Measurements from ENCODE around the gene C5orf58.

The C5orf58 gene

DNA sequence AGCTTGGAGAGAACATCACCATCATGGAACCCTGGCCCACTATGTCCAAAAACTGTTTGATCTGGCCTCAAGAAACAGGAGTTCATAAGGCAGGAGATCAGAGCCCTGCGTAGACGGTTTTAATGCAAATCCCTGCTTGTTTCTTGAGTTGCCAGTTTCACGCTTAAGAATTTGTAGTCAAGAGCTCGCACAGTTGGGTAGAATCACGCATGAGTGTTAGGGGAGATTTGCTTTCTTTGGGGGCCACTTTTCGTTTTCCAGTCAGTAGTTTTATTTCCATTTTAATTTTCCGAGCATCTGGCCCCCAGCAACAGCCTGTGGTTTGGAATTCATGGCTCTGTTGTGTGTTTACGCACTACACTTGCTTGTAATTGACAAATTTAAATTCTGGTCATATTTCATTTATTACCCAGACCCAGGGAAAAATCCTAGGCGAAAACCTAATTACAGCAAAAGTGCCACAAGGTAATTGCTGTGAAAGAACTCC lies 6.6 kb upstream of the C5orf58 start:
- TF ChIP-seq PPARA (CRISPR knock-in tag; IDR thresholded peaks at IDR 0.05; ENCODE audit: borderline replicate concordance) (no peak), GLIS3 (CRISPR knock-in tag; IDR thresholded peaks at IDR 0.05) (no peak), ISL1 (CRISPR knock-in tag; IDR thresholded peaks at IDR 0.05) (no peak), TOX (CRISPR knock-in tag; IDR thresholded peaks at IDR 0.05; ENCODE audit: borderline replicate concordance) (no peak), SNAI2 (CRISPR knock-in tag; IDR thresholded peaks at IDR 0.05) (no peak), POU6F1 (CRISPR knock-in tag; IDR thresholded peaks at IDR 0.05; ENCODE audit: borderline replicate concordance, low read depth) (no peak), ZNF565 (CRISPR knock-in tag; conservative IDR thresholded peaks at IDR 0.05; ENCODE audit: low read depth) (no peak), TCF4 (CRISPR knock-in tag; IDR thresholded peaks at IDR 0.05; ENCODE audit: borderline replicate concordance) (no peak), ZFP3 (CRISPR knock-in tag; IDR thresholded peaks at IDR 0.05) (no peak), RARB (CRISPR knock-in tag; IDR thresholded peaks at IDR 0.05) (no peak), ZNF8 (CRISPR knock-in tag; IDR thresholded peaks at IDR 0.05) (no peak), ZFP30 (CRISPR knock-in tag; IDR thresholded peaks at IDR 0.05) (no peak), CSDC2 (CRISPR knock-in tag; IDR thresholded peaks at IDR 0.05) (no peak), TSHZ2 (CRISPR knock-in tag; IDR thresholded peaks at IDR 0.05) (no peak)
- TF ChIP-seq, protein P1, sequence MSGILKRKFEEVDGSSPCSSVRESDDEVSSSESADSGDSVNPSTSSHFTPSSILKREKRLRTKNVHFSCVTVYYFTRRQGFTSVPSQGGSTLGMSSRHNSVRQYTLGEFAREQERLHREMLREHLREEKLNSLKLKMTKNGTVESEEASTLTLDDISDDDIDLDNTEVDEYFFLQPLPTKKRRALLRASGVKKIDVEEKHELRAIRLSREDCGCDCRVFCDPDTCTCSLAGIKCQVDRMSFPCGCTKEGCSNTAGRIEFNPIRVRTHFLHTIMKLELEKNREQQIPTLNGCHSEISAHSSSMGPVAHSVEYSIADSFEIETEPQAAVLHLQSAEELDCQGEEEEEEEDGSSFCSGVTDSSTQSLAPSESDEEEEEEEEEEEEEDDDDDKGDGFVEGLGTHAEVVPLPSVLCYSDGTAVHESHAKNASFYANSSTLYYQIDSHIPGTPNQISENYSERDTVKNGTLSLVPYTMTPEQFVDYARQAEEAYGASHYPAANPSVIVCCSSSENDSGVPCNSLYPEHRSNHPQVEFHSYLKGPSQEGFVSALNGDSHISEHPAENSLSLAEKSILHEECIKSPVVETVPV (CRISPR knock-in tag; IDR thresholded peaks at IDR 0.05) = no peak
- TF ChIP-seq, protein P2, sequence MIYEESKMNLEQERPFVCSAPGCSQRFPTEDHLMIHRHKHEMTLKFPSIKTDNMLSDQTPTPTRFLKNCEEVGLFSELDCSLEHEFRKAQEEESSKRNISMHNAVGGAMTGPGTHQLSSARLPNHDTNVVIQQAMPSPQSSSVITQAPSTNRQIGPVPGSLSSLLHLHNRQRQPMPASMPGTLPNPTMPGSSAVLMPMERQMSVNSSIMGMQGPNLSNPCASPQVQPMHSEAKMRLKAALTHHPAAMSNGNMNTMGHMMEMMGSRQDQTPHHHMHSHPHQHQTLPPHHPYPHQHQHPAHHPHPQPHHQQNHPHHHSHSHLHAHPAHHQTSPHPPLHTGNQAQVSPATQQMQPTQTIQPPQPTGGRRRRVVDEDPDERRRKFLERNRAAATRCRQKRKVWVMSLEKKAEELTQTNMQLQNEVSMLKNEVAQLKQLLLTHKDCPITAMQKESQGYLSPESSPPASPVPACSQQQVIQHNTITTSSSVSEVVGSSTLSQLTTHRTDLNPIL (CRISPR knock-in tag; IDR thresholded peaks at IDR 0.05; ENCODE audit: low read depth) = no peak
- TF ChIP-seq, protein P3, sequence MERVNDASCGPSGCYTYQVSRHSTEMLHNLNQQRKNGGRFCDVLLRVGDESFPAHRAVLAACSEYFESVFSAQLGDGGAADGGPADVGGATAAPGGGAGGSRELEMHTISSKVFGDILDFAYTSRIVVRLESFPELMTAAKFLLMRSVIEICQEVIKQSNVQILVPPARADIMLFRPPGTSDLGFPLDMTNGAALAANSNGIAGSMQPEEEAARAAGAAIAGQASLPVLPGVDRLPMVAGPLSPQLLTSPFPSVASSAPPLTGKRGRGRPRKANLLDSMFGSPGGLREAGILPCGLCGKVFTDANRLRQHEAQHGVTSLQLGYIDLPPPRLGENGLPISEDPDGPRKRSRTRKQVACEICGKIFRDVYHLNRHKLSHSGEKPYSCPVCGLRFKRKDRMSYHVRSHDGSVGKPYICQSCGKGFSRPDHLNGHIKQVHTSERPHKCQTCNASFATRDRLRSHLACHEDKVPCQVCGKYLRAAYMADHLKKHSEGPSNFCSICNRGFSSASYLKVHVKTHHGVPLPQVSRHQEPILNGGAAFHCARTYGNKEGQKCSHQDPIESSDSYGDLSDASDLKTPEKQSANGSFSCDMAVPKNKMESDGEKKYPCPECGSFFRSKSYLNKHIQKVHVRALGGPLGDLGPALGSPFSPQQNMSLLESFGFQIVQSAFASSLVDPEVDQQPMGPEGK (CRISPR knock-in tag; IDR thresholded peaks at IDR 0.05; ENCODE audit: borderline replicate concordance) = no peak
- no peak for ATAC-seq

DNA sequence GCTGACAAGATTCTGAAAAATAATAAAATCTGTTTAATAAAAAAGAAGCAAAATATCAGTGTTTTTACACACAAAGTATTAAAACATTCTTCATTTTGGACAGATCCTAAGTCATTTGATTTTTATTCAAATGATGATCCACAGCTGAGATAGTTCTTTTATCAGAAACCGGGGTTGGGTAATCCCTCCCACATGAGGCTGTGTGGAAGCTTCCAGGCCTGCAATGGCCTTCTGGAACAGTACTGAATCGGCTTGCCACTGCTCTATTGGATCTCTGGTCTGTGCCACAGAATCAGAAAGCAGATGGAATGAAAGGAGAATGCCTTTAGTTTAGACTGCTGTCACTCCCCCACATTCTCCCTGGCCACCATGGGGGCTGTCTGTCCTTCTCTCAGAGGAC lies 6.1 kb upstream of the C5orf58 start:
- no peak for TF ChIP-seq TSHZ2 (CRISPR knock-in tag; IDR thresholded peaks at IDR 0.05)
- TF ChIP-seq ZFP3 (CRISPR knock-in tag; IDR thresholded peaks at IDR 0.05) = no peak
- no peak for TF ChIP-seq ZFP30 (CRISPR knock-in tag; IDR thresholded peaks at IDR 0.05)
- TF ChIP-seq, protein P2 (CRISPR knock-in tag; IDR thresholded peaks at IDR 0.05; ENCODE audit: low read depth) = no peak
- no peak for TF ChIP-seq ZNF565 (CRISPR knock-in tag; conservative IDR thresholded peaks at IDR 0.05; ENCODE audit: low read depth)
- no peak for TF ChIP-seq ZNF70 (CRISPR knock-in tag; IDR thresholded peaks at IDR 0.05)
- no peak for TF ChIP-seq ZC3H10 (CRISPR knock-in tag; IDR thresholded peaks at IDR 0.05)
- no peak for ATAC-seq
